Lower leg skin (tissue), 4 donors: ENCODE data around the gene MTCH1. TPM values are rescaled to one million over a fixed set of nuclear protein-coding genes. Genes with fewer than 3 reads are reported as not detected.

Experiments used
- DNase-seq, 2 donors: peaks; one replicate each; pipeline ENCODE4 v3.0.0-alpha.2; 2019; ENCODE audit warnings: low spot score in 2 of 2
- H3K4me3 ChIP-seq: fragments of 200-600 bp; sonication (generic); 2 replicates; pipeline ENCODE4 v1.5.1; 2017; ENCODE audit warnings: mild to moderate bottlenecking, low read depth; ENCODE audit not compliant: poor library complexity, severe bottlenecking
- POLR2A ChIP-seq, 2 donors: fragments of 450-650 bp; IDR thresholded peaks; one replicate each; pipeline ENCODE4 v1.6.1; 2016 to 2017; ENCODE audit warnings: antibody characterized with exemption in 2 of 2, mild to moderate bottlenecking in 1 of 2, moderate library complexity in 1 of 2
- WGBS, 2 donors: methylation state at CpG; one replicate each; pipeline ENCODE4 v1.1.5; 2018; 5-methylcytosine and 5-hydroxymethylcytosine counted together
- intact Hi-C: fragments of 100-400 bp; cut with DNase I; formaldehyde crosslinking; loops from one replicate; pipeline ENCODE4 v1.15.0; 2023; ENCODE audit warnings: low total_unique reads
- total RNA-seq, 4 donors: library from RNA; depleted of rRNA; stranded (reverse); fragments of >200 nt; gene quantifications; one replicate each; pipeline ENCODE4 v1.1.0, GENCODE V29; 2016
- TF ChIP-seq, protein P1 (sequence below), 3 donors: fragments of 450-650 bp; IDR thresholded peaks; one replicate each; pipeline ENCODE4 v1.5.1; 2016; ENCODE audit warnings: antibody characterized with exemption in 3 of 3, mild to moderate bottlenecking in 3 of 3, moderate library complexity in 2 of 3

The MTCH1 gene
- total RNA-seq, 4 donors from 2014 or later, result 166 to 219 (median 188) TPM

DNA sequence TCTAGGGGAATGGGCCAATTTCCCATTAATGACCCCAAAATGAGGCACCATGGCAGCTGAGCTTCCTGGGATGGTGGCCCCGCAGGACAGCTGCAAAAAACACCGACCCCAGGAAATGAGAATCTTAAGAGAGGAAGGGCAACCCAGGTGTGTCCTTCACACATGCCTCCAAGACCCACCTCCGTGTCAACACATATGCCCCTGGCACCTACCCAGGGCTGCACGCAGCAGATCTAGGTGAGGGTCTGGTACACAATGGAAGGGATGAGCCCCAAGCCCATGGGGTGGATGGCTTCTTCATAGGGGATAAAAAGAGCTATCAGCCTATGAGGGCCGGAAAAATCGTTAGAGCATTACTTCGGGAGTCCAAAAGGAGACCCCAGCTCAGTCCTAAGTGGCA, 9.5 kb downstream of the MTCH1 start:
- TF ChIP-seq POLR2A (IDR thresholded peaks at IDR 0.05), result no peak
- TF ChIP-seq, protein P1, sequence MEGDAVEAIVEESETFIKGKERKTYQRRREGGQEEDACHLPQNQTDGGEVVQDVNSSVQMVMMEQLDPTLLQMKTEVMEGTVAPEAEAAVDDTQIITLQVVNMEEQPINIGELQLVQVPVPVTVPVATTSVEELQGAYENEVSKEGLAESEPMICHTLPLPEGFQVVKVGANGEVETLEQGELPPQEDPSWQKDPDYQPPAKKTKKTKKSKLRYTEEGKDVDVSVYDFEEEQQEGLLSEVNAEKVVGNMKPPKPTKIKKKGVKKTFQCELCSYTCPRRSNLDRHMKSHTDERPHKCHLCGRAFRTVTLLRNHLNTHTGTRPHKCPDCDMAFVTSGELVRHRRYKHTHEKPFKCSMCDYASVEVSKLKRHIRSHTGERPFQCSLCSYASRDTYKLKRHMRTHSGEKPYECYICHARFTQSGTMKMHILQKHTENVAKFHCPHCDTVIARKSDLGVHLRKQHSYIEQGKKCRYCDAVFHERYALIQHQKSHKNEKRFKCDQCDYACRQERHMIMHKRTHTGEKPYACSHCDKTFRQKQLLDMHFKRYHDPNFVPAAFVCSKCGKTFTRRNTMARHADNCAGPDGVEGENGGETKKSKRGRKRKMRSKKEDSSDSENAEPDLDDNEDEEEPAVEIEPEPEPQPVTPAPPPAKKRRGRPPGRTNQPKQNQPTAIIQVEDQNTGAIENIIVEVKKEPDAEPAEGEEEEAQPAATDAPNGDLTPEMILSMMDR (IDR thresholded peaks at IDR 0.05), result no peak
- 90 to 96% methylated on average over 7 of the region's 7 CpGs for WGBS, 2 donors
- intact Hi-C loops, result no loop called here
- no peak overlapping the region for H3K4me3 ChIP-seq
- DNase-seq, result no peak

DNA sequence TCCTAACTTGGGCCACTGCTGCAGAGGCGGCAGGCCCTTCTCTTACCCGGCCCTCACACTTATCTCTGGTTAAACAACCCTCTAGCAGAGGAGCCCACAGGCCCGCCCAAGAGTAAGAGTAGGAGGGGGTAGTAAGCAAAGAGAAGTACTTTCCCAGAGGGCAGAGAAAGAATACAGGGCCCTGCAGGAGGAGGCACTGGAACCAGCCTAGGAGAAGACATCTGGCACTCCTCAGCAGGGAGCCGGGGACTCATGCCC, 10.1 kb downstream of the MTCH1 start:
- TF ChIP-seq, protein P1 (IDR thresholded peaks at IDR 0.05), result no peak
- no peak for TF ChIP-seq POLR2A (IDR thresholded peaks at IDR 0.05)
- no peak for DNase-seq
- WGBS, 2 donors, result 85 to 93% methylated on average over 4 of the region's 4 CpGs
- no peak overlapping the region for H3K4me3 ChIP-seq
- intact Hi-C loops, result no loop called here

DNA sequence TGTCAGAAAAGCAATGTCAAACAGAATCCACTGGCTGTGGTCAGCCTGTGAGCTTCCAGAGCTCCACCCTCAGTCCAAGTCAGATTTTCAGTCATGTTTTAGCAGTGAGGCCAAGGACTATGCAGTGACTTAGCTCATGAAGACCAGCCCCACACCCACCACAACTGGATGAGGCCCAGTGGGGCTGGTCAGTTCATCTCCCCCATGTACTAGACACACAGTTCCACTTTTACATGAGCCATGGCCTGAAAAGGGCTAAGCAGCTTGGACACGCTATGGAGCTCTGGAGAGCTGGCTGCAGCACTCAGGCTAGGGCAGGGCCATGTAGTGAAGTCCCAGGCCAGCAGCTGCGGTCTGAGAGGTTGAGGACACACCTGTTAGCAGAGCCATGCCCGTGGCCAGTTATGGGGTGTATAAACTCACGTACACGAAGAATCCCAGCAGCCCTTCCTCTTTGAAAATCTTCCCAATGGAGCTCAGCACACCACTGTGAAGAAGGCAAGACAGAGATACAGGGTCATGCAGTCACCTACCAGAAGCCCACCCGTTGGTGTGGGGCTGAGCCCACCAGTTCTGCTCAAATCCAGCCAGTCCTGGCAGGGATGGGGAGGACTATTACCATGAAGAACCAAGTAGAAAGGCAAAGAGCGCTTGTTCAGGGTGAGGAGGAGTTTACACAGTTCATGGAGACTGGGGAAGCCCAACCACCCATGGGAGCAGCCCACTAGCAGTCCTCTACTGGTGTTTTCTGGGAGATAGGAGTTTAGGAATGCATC, 10.6 kb downstream of the MTCH1 start:
- DNase-seq, result no peak
- WGBS, 2 donors, result 87 to 93% methylated on average over 5 to 7 of the region's 7 CpGs
- H3K4me3 ChIP-seq, result no peak overlapping the region
- TF ChIP-seq, protein P1 (IDR thresholded peaks at IDR 0.05), result no peak
- TF ChIP-seq POLR2A (IDR thresholded peaks at IDR 0.05), result no peak
- intact Hi-C loops, result no loop called here

DNA sequence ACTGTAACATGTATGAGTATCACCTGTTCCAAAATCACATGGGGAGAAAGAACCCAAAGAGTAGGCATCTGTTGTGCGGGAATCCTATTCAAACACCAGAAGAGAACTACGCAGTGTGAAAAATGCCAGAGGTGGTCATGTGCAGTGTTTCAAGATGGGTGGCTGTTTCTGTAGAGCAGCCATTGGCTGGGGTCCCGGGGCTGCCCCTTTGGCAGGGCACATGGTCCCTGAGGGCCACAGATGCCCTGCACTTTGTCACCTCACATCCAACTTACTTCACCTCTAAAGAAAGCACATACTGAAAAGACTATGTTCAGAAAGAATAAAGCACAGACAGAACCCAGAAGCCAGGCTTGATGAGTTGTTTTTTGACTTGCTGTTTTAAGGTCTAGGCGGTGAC, 12.3 kb downstream of the MTCH1 start:
- intact Hi-C loops, result loop anchor here (5.0 kb wide), 1 partner anchor 56 kb away; no protein-coding TSS in a partner anchor
- no peak for DNase-seq
- WGBS, 2 donors, result 65 to 88% methylated on average over 4 of the region's 4 CpGs
- no peak for TF ChIP-seq POLR2A (IDR thresholded peaks at IDR 0.05)
- H3K4me3 ChIP-seq, result no peak overlapping the region

DNA sequence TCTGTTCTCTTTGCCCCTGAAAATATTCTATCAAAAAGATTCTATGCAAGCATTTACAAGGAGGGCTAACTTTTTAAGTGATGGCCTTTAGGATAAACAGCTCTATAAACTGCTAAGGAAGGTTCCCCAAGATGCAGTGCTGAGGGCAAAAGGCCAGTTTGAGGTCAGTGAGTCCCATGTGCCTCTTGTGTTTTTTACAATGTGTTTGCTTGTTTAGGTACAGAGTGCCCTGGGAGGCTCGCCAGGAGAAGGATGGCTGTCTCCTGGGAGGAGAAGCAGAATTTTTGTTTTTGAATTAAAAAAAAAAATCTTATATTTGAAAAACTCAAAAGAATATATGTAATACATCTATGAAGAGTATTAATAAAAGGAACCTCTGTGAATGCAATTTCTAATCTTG, 12.8 kb downstream of the MTCH1 start:
- intact Hi-C loops, result loop anchor here (5.0 kb wide), 1 partner anchor 56 kb away; no protein-coding TSS in a partner anchor
- no peak overlapping the region for H3K4me3 ChIP-seq
- WGBS, 2 donors, result 78 to 93% methylated on average over 1 of the region's 1 CpG
- no peak for DNase-seq
- TF ChIP-seq, protein P1 (IDR thresholded peaks at IDR 0.05), result no peak
- no peak for TF ChIP-seq POLR2A (IDR thresholded peaks at IDR 0.05)

- TF ChIP-seq, protein P1 (IDR thresholded peaks at IDR 0.05), result no peak
- TF ChIP-seq POLR2A (IDR thresholded peaks at IDR 0.05), result no peak
- no peak overlapping the region for H3K4me3 ChIP-seq
- intact Hi-C loops, result loop anchor here (5.0 kb wide), 1 partner anchor 55 kb away; no protein-coding TSS in a partner anchor
- no peak for DNase-seq
- 74 to 78% methylated on average over 14 of the region's 14 CpGs for WGBS, 2 donors
Measured at GRCh38 chr6:36971921-36972673, 13.9 kb downstream of the MTCH1 start.
